ENCODE results near the gene F2RL1.

GRCh38 chr5:76771705-76772405, 47.0 kb upstream of the F2RL1 start:
- TF ChIP-seq, protein P1, sequence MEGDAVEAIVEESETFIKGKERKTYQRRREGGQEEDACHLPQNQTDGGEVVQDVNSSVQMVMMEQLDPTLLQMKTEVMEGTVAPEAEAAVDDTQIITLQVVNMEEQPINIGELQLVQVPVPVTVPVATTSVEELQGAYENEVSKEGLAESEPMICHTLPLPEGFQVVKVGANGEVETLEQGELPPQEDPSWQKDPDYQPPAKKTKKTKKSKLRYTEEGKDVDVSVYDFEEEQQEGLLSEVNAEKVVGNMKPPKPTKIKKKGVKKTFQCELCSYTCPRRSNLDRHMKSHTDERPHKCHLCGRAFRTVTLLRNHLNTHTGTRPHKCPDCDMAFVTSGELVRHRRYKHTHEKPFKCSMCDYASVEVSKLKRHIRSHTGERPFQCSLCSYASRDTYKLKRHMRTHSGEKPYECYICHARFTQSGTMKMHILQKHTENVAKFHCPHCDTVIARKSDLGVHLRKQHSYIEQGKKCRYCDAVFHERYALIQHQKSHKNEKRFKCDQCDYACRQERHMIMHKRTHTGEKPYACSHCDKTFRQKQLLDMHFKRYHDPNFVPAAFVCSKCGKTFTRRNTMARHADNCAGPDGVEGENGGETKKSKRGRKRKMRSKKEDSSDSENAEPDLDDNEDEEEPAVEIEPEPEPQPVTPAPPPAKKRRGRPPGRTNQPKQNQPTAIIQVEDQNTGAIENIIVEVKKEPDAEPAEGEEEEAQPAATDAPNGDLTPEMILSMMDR (IDR thresholded peaks at IDR 0.05; ENCODE audit: insufficient read depth, low read length): no peak
- no peak for TF ChIP-seq GABPA (IDR thresholded peaks at IDR 0.05; ENCODE audit: low read depth)

Data from HL-60 (cell line).